GM12878 (cell line): ENCODE results near the gene ANXA11. TPM values are rescaled to one million over a fixed set of nuclear protein-coding genes. Genes with fewer than 3 reads are reported as not detected.

Experiments
- ATAC-seq: fragments of 200-7000 bp; cut with Tn5 transposase; 3 replicates; pipeline ENCODE4 v1.9.1; 2020; ENCODE audit warnings: mild to moderate bottlenecking, moderate library complexity
- BruUV-seq: library from RNA; stranded (reverse); fragments of 400-500 nt; replicated peaks from 2 replicates; lab custom pipeline; 2021; lab: Mats Ljungman, UMichigan
- CTCF ChIA-PET: fragments of 300-600 bp; sonication (Branson Sonifier 250); formaldehyde crosslinking; extraction: SDS; loops from one replicate; lab custom pipeline; 2021; ENCODE audit warnings: inconsistent platforms; lab: Yijun Ruan, JAX
- POLR2A ChIA-PET: fragments of 350-600 bp; formaldehyde crosslinking; extraction: SDS; loops from one replicate; lab custom pipeline; 2021; ENCODE audit warnings: inconsistent platforms; lab: Charles Lee
- RAD21 ChIA-PET: fragments of 300-600 bp; sonication (Branson Sonifier 250); formaldehyde crosslinking; loops from one replicate; lab custom pipeline; 2023; ENCODE audit warnings: antibody characterized with exemption; ENCODE audit not compliant: unreplicated experiment; lab: Charles Lee
- SMC1A ChIA-PET: fragments of 300-600 bp; sonication (Branson Sonifier 250); formaldehyde crosslinking; loops from one replicate; lab custom pipeline; 2023; ENCODE audit not compliant: unreplicated experiment, uncharacterized antibody; lab: Charles Lee
- DNase-seq: peaks from one replicate; pipeline ENCODE4 v3.0.0-alpha.2; 2011; ENCODE audit warnings: low read depth, low spot score
- FAIRE-seq: peaks from 3 replicates; lab custom pipeline; 2011; peaks lifted over from hg19 to GRCh38; lab: Jason Lieb, UNC
- H2AFZ ChIP-seq: 2 replicates; pipeline ENCODE4 v1.6.0; 2011; ENCODE audit warnings: low read depth, low read length, control low read depth; ENCODE audit not compliant: control insufficient read depth
- H3K27ac ChIP-seq: 2 replicates; pipeline ENCODE4 v1.5.1; 2011; ENCODE audit warnings: control low read depth; ENCODE audit not compliant: control insufficient read depth, insufficient read depth
- H3K27me3 ChIP-seq, 2 experiments: replicated peaks in 1 of 2; 2 replicates each; pipeline versions ENCODE4 v1.6.0 to v1.6.1; 2011; ENCODE audit warnings: low read length in 1 of 2; ENCODE audit not compliant: control insufficient read depth in 2 of 2, insufficient read depth in 2 of 2
- H3K36me3 ChIP-seq, 2 experiments: 2 replicates each; pipeline ENCODE4 v1.5.1; 2011; ENCODE audit warnings: low read length in 1 of 2; ENCODE audit not compliant: control insufficient read depth in 2 of 2, insufficient read depth in 2 of 2
- H3K4me1 ChIP-seq: 2 replicates; pipeline ENCODE4 v1.6.1; 2011; ENCODE audit warnings: mild to moderate bottlenecking, low read length, moderate library complexity, mixed read lengths; ENCODE audit not compliant: control insufficient read depth, insufficient read depth
- H3K4me2 ChIP-seq: 2 replicates; pipeline ENCODE4 v1.6.0; 2011; ENCODE audit warnings: control low read depth; ENCODE audit not compliant: control insufficient read depth, insufficient read depth
- H3K4me3 ChIP-seq: fragments of 200-600 bp; sonication (generic); 2 replicates; pipeline ENCODE4 v1.5.1; 2016
- H3K79me2 ChIP-seq: 2 replicates; pipeline ENCODE4 v1.6.0; 2011; ENCODE audit warnings: low read length; ENCODE audit not compliant: control insufficient read depth, insufficient read depth
- H3K9ac ChIP-seq: 2 replicates; pipeline ENCODE4 v1.8.0; 2011; ENCODE audit warnings: low read length, control low read depth, mixed read lengths; ENCODE audit not compliant: control insufficient read depth, insufficient read depth
- H3K9me3 ChIP-seq: replicated peaks from 3 replicates; pipeline ENCODE4 v1.5.1; 2011; ENCODE audit warnings: mild to moderate bottlenecking, low read length; ENCODE audit not compliant: control insufficient read depth, insufficient read depth
- H4K20me1 ChIP-seq: 2 replicates; pipeline ENCODE4 v1.6.0; 2011; ENCODE audit not compliant: control insufficient read depth, insufficient read depth
- CHD1 ChIP-seq: IDR thresholded peaks from 2 replicates; pipeline ENCODE4 v1.6.1; 2012; ENCODE audit warnings: low read depth, low read length, improper control_type of control experiment
- IRF4 ChIP-seq: IDR thresholded peaks from 2 replicates; pipeline ENCODE4 v1.6.1; 2011; ENCODE audit warnings: low read depth, low read length
- RAD21 ChIP-seq: IDR thresholded peaks from 2 replicates; pipeline ENCODE4 v1.6.1; 2011; ENCODE audit warnings: mild to moderate bottlenecking, low read depth, low read length, moderate library complexity; ENCODE audit not compliant: insufficient read depth
- ZNF592 ChIP-seq: fragments of 450-650 bp; IDR thresholded peaks from 2 replicates; pipeline ENCODE4 v1.6.1; 2017; ENCODE audit warnings: mild to moderate bottlenecking, moderate library complexity
- WGBS: methylation state at CpG from one replicate; pipeline ENCODE4 v1.1.6; 2016; ENCODE audit warnings: low lambda C conversion rate; ENCODE audit not compliant: insufficient replicate concordance, insufficient coverage; ENCODE audit errors: missing lambda C conversion rate; 5-methylcytosine and 5-hydroxymethylcytosine counted together
- in situ Hi-C: fragments of 300-500 bp; cut with MboI; formaldehyde crosslinking; loops from 9 replicates; pipeline ENCODE4 v1.14.3; 2018; ENCODE audit warnings: mixed read lengths
- intact Hi-C: fragments of 100-400 bp; cut with micrococcal nuclease; formaldehyde crosslinking; loops from one replicate; pipeline ENCODE4 v1.14.2; 2022; ENCODE audit not compliant: unreplicated experiment
- polyA plus RNA-seq, 11 experiments: library from polyadenylated mRNA; depleted of rRNA in 4 of 11; unstranded in 6 of 11; stranded (reverse) in 5 of 11; fragments of >200 nt; fragmentation: Nextera tagmentation in 4 of 11; fragmentation: Illumina TruSeq in 1 of 11; extraction: Ambion mirVana in 4 of 11; extraction: Trizol in 1 of 11; gene quantifications; 1 replicate in 1 of 11; 2 replicates in 10 of 11; pipeline versions ENCODE4 v1.2.1 to v1.2.3, GENCODE V29; 2011 to 2016; ENCODE audit warnings: inconsistent platforms in 2 of 11, missing spikeins in 2 of 11, low read depth in 1 of 11
- total RNA-seq, 4 experiments: library from RNA; depleted of rRNA in 3 of 4; stranded (reverse); fragments of >200 nt in 3 of 4; fragmentation: Illumina TruSeq in 1 of 4; extraction: Trizol in 1 of 4; gene quantifications; 2 replicates each; pipeline versions ENCODE4 v1.2.1 to v1.2.3, GENCODE V29; 2013 to 2021

The ANXA11 gene
- total and polyA plus RNA-seq, 10 of the 15 experiments (the other 5 are each of a cell fraction or from before 2014, with no cell fraction given): 25.0 to 129 (median 72.2) TPM

- DNase-seq: no peak
- TF ChIP-seq RAD21: no peak
- TF ChIP-seq CHD1: no peak
- no peak for TF ChIP-seq ZNF592
- no peak for TF ChIP-seq IRF4
- TF ChIP-seq, all 136 proteins: peak for 0
- no TSS peak for BruUV-seq
- Histone ChIP-seq H3K9me3 (no peaks in the 10 kb centered on the region), H3K9ac (no peak overlapping the region), H3K27ac (no peak overlapping the region), H4K20me1 (no peaks in the 10 kb centered on the region), H3K27me3 (no peaks in the 10 kb centered on the region), H3K4me1 (peaks cover 5% of the 10 kb centered on the region), H3K79me2 (no peaks in the 10 kb centered on the region), H3K36me3 (peaks cover 28 to 30% of the 10 kb centered on the region in 2 experiments; a peak in 3 of 4 replicates), H2AFZ (no peak overlapping the region), H3K4me3 (no peak overlapping the region), H3K4me2 (no peak overlapping the region)
- ChIA-PET SMC1A (interaction anchor here (1.2 kb wide), 1 partner anchor 15 kb away, joined by 3 read pairs; no protein-coding TSS in a partner anchor), RAD21 (no interaction called here), POLR2A (no interaction called here), CTCF (no interaction called here)
- in situ Hi-C loops: no loop called here
- intact Hi-C loops: no loop called here
- ATAC-seq (no peak), FAIRE-seq (no peak)
- WGBS: 92% methylated on average over 9 of the region's 9 CpGs
Observed at GRCh38 chr10:80159166-80159873, 46.0 kb downstream of the ANXA11 start.
